ENCODE measurements around the gene EXOC3.
"Not testable (repeated sequence)": the region's sequence is repeated elsewhere in the genome, so short reads cannot be mapped to it uniquely, and the experiment has no call there.

Gene EXOC3

GRCh38 chr5:442335-443238 is at the start of gene EXOC3:
Gene EXOC3 (plus strand): TSS chr5:443176. CDS start chr5:446206, 3,030 bp downstream.
- peak; percentile 93 to 94 for ATAC-seq

- ATAC-seq, result no peak
Measured at GRCh38 chr5:393846-394275, 49.1 kb upstream of the EXOC3 start.

GRCh38 chr5:394671-395155 is 48.3 kb upstream of the EXOC3 start:
- ATAC-seq, result no peak

GRCh38 chr5:395156-395920 is 47.6 kb upstream of the EXOC3 start:
- no peak for ATAC-seq

GRCh38 chr5:395921-396530 is 47.0 kb upstream of the EXOC3 start:
- ATAC-seq, result no peak

GRCh38 chr5:396531-396961 is 46.4 kb upstream of the EXOC3 start:
- no peak for ATAC-seq

GRCh38 chr5:398141-398474 is 44.9 kb upstream of the EXOC3 start:
- ATAC-seq, result not testable (repeated sequence)

- no peak for ATAC-seq
Measured at GRCh38 chr5:398475-399295, 44.3 kb upstream of the EXOC3 start.

GRCh38 chr5:399296-400281 is 43.4 kb upstream of the EXOC3 start:
- ATAC-seq, result peak; percentile 81 to 86

GRCh38 chr5:400282-401145 is 42.5 kb upstream of the EXOC3 start:
- no peak for ATAC-seq

GRCh38 chr5:401146-402034 is 41.6 kb upstream of the EXOC3 start:
- no peak for ATAC-seq

- not testable (repeated sequence) for ATAC-seq
Measured at GRCh38 chr5:402219-402614, 40.8 kb upstream of the EXOC3 start.

GRCh38 chr5:402615-403359 is 40.2 kb upstream of the EXOC3 start:
- peak in 1 of 2 donors; percentile 14 for ATAC-seq

- ATAC-seq, result no peak
Measured at GRCh38 chr5:403995-404394, 39.0 kb upstream of the EXOC3 start.

- ATAC-seq, result no peak
Measured at GRCh38 chr5:404666-405241, 38.2 kb upstream of the EXOC3 start.

- no peak for ATAC-seq
Measured at GRCh38 chr5:405421-405820, 37.6 kb upstream of the EXOC3 start.

- ATAC-seq, result no peak
Measured at GRCh38 chr5:406041-406440, 36.9 kb upstream of the EXOC3 start.

GRCh38 chr5:407051-407450 is 35.9 kb upstream of the EXOC3 start:
- ATAC-seq, result no peak
